Measurements from ENCODE around the gene ARAP1. TPM values are rescaled to one million over a fixed set of nuclear protein-coding genes. Genes with fewer than 3 reads are reported as not detected.
A peak's percentile ranks its signal among the peaks of the same experiment; 100 is the strongest.

Gene ARAP1
- total and polyA plus RNA-seq, 2 donors (not counting 3 experiments of a cell fraction or from before 2014, with no cell fraction given): 36.8 to 66.2 TPM

DNA sequence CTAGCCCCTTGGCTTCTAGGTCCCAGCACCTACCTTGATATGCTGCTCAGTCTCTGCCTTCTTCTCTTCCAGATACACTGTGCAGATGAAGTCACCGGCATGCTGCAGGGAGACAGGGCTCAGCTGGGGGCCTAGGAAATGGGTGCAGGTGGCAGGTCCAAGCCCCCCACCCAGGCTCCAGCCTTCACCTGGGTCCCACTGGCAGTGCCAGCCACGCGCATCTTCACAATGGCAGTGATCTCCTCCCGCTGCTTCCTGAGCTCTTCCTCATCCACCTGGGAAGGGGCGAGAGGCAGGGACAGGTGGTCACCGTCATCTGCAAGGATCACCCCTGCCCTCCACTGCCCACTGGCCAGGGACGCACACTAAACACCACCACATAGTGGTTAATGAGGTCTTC lies 56.9 kb downstream of the ARAP1 start:
- H3K9me1 ChIP-seq (replicated peaks; ENCODE audit: control insufficient read depth, extremely low read depth, insufficient read depth, low read length): no peaks in the 10 kb centered on the region
- H3K36me3 ChIP-seq (ENCODE audit: control insufficient read depth in 2 of 2, extremely low read depth in 1 of 2, insufficient read depth in 2 of 2, low read length in 2 of 2): peaks cover 13 to 74% of the 10 kb centered on the region in 2 experiments
- no peaks in the 10 kb centered on the region for H3K9me3 ChIP-seq (replicated peaks; ENCODE audit: control insufficient read depth, insufficient read depth, low read length)
- TF ChIP-seq, protein P1, sequence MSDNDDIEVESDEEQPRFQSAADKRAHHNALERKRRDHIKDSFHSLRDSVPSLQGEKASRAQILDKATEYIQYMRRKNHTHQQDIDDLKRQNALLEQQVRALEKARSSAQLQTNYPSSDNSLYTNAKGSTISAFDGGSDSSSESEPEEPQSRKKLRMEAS (IDR thresholded peaks at IDR 0.05; ENCODE audit: insufficient read depth, insufficient read length): no peak
- TF ChIP-seq FOS (IDR thresholded peaks at IDR 0.05; ENCODE audit: borderline replicate concordance, insufficient read depth, low read length): no peak
- TF ChIP-seq, protein P2, sequence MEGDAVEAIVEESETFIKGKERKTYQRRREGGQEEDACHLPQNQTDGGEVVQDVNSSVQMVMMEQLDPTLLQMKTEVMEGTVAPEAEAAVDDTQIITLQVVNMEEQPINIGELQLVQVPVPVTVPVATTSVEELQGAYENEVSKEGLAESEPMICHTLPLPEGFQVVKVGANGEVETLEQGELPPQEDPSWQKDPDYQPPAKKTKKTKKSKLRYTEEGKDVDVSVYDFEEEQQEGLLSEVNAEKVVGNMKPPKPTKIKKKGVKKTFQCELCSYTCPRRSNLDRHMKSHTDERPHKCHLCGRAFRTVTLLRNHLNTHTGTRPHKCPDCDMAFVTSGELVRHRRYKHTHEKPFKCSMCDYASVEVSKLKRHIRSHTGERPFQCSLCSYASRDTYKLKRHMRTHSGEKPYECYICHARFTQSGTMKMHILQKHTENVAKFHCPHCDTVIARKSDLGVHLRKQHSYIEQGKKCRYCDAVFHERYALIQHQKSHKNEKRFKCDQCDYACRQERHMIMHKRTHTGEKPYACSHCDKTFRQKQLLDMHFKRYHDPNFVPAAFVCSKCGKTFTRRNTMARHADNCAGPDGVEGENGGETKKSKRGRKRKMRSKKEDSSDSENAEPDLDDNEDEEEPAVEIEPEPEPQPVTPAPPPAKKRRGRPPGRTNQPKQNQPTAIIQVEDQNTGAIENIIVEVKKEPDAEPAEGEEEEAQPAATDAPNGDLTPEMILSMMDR (IDR thresholded peaks at IDR 0.05; ENCODE audit: extremely low read depth in 1 of 2, insufficient read depth in 1 of 2, low read depth in 1 of 2, low read length in 2 of 2): no peak
- no peaks in the 10 kb centered on the region for H3K4me1 ChIP-seq (ENCODE audit: control insufficient read depth, extremely low read depth, insufficient read depth, low read length)
- dilution Hi-C loops (cut with MboI; ENCODE audit: extremely low pct_ligation_motif_present, low sequenced_read_pairs): no loop called here
- H3K4me3 ChIP-seq (replicated peaks in 1 of 3; ENCODE audit: insufficient read depth in 1 of 3, low read depth in 1 of 3, low read length in 3 of 3): no peak overlapping the region
- H3K4me2 ChIP-seq (ENCODE audit: insufficient read depth, low read length): no peak overlapping the region
- H3K27ac ChIP-seq (ENCODE audit: insufficient read depth, low read depth, low read length): no peak overlapping the region
- ChIA-PET CTCF (interaction anchor here (1.9 kb wide), 1 partner anchor 11 kb away, joined by 6 read pairs; no protein-coding TSS in a partner anchor), POLR2A (no interaction called here)
- H3K79me2 ChIP-seq (ENCODE audit: control insufficient read depth, insufficient read depth, low read length): no peaks in the 10 kb centered on the region
- H3K27me3 ChIP-seq (ENCODE audit: control insufficient read depth in 2 of 2, insufficient read depth in 2 of 2, low read length in 2 of 2): no peaks in the 10 kb centered on the region
- no peak for FAIRE-seq
- intact Hi-C loops (cut with micrococcal nuclease): no loop called here
- no peak overlapping the region for H2AFZ ChIP-seq (ENCODE audit: low read depth, low read length)
- H4K20me1 ChIP-seq (replicated peaks; ENCODE audit: control insufficient read depth, extremely low read depth, insufficient read depth, low read length): no peaks in the 10 kb centered on the region
- no peak for DNase-seq (ENCODE audit: low read depth, low spot score)
- no TSS peak for BruUV-seq (replicated peaks)
- no peak overlapping the region for H3K9ac ChIP-seq (replicated peaks; ENCODE audit: extremely low read depth, insufficient read depth, low read length)

DNA sequence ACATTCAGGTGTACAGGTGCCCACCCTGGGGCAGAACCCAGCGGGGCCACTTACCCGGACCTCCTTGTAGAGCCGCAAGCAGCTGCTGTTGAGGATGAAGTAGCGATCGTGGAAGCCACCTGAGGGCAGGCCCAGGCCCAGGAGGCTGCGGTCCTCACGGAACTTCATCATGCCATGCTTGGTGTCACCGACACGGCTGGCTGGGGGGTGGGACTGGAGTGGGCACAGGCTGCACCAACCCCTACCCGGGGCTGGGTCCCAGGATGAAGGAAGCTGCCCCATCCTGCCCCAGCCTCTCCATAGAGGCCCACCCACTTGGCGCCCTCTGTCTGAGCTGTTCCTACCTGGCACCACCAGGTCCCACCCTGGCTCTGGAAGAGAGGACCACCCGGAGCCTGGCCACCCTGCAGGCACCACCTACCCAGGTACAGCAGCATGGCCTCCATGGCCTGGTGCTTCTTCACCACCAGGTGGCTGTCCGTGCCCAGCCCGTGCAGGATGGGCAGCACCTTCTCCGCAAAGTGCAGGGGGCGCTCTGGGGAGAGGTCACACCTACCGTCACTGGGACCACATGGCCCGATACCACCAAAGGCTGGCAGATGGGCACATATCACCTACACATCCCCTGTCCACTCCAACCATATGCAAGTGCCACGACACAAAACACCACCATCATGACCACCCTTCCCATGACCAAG lies 58.8 kb downstream of the ARAP1 start:
- dilution Hi-C loops (cut with MboI; ENCODE audit: extremely low pct_ligation_motif_present, low sequenced_read_pairs) (no loop called here), intact Hi-C loops (cut with micrococcal nuclease) (no loop called here)
- no peaks in the 10 kb centered on the region for H4K20me1 ChIP-seq (replicated peaks; ENCODE audit: control insufficient read depth, extremely low read depth, insufficient read depth, low read length)
- FAIRE-seq (no peak), DNase-seq (ENCODE audit: low read depth, low spot score) (no peak)
- no peak overlapping the region for H3K9ac ChIP-seq (replicated peaks; ENCODE audit: extremely low read depth, insufficient read depth, low read length)
- no peaks in the 10 kb centered on the region for H3K79me2 ChIP-seq (ENCODE audit: control insufficient read depth, insufficient read depth, low read length)
- BruUV-seq (replicated peaks): no TSS peak
- TF ChIP-seq JUN (IDR thresholded peaks at IDR 0.05; ENCODE audit: borderline replicate concordance, insufficient read depth, insufficient read length, low read depth): no peak
- no peak for TF ChIP-seq EZH2 (IDR thresholded peaks at IDR 0.05; ENCODE audit: borderline replicate concordance, low read depth, low read length, severe bottlenecking)
- TF ChIP-seq, protein P2 (IDR thresholded peaks at IDR 0.05; ENCODE audit: extremely low read depth in 1 of 2, insufficient read depth in 1 of 2, low read depth in 1 of 2, low read length in 2 of 2): peak in 1 of 2 donors; percentile 2
- TF ChIP-seq GATA2 (IDR thresholded peaks at IDR 0.05; ENCODE audit: insufficient read depth, insufficient read length, low read depth, low read length): no peak
- no peak for TF ChIP-seq FOS (IDR thresholded peaks at IDR 0.05; ENCODE audit: borderline replicate concordance, insufficient read depth, low read length)
- H3K4me2 ChIP-seq (ENCODE audit: insufficient read depth, low read length): no peak overlapping the region
- H3K9me1 ChIP-seq (replicated peaks; ENCODE audit: control insufficient read depth, extremely low read depth, insufficient read depth, low read length): no peaks in the 10 kb centered on the region
- CTCF ChIA-PET: interaction anchor here (1.3 kb wide), 1 partner anchor 10 kb away, joined by 3 read pairs; no protein-coding TSS in a partner anchor
- POLR2A ChIA-PET: no interaction called here
- H3K27me3 ChIP-seq (ENCODE audit: control insufficient read depth in 2 of 2, insufficient read depth in 2 of 2, low read length in 2 of 2): no peaks in the 10 kb centered on the region
- H3K4me1 ChIP-seq (ENCODE audit: control insufficient read depth, extremely low read depth, insufficient read depth, low read length): no peaks in the 10 kb centered on the region
- no peak overlapping the region for H2AFZ ChIP-seq (ENCODE audit: low read depth, low read length)
- H3K27ac ChIP-seq (ENCODE audit: insufficient read depth, low read depth, low read length): no peak overlapping the region
- H3K4me3 ChIP-seq (replicated peaks in 1 of 3; ENCODE audit: insufficient read depth in 1 of 3, low read depth in 1 of 3, low read length in 3 of 3): no peak overlapping the region
- H3K9me3 ChIP-seq (replicated peaks; ENCODE audit: control insufficient read depth, insufficient read depth, low read length): no peaks in the 10 kb centered on the region
- peaks cover 14 to 68% of the 10 kb centered on the region in 2 experiments for H3K36me3 ChIP-seq (ENCODE audit: control insufficient read depth in 2 of 2, extremely low read depth in 1 of 2, insufficient read depth in 2 of 2, low read length in 2 of 2)
